Ishikawa (cell line): ENCODE data around the gene JAG2.

Experiments
- CEBPB ChIP-seq: IDR thresholded peaks from 2 replicates; pipeline ENCODE4 v1.6.1; 2012
- CREB1 ChIP-seq: IDR thresholded peaks from 2 replicates; pipeline ENCODE4 v1.6.1; 2012; ENCODE audit warnings: low read depth
- EGR1 ChIP-seq: IDR thresholded peaks from 2 replicates; pipeline ENCODE4 v1.6.1; 2012
- EP300 ChIP-seq: IDR thresholded peaks from 2 replicates; pipeline ENCODE4 v1.6.1; 2012; ENCODE audit warnings: borderline replicate concordance
- MAX ChIP-seq: IDR thresholded peaks from 2 replicates; pipeline ENCODE4 v1.6.1; 2012
- NFIC ChIP-seq: IDR thresholded peaks from 2 replicates; pipeline ENCODE4 v1.6.1; 2012
- RAD21 ChIP-seq: IDR thresholded peaks from 2 replicates; pipeline ENCODE4 v1.6.1; 2012; ENCODE audit warnings: low read depth
- REST ChIP-seq: IDR thresholded peaks from 2 replicates; pipeline ENCODE4 v1.6.1; 2012; ENCODE audit warnings: low read depth, mild to moderate bottlenecking
- TAF1 ChIP-seq: IDR thresholded peaks from 2 replicates; pipeline ENCODE4 v1.6.1; 2012; ENCODE audit warnings: low read depth, mild to moderate bottlenecking
- TCF12 ChIP-seq: IDR thresholded peaks from 2 replicates; pipeline ENCODE4 v1.6.1; 2012; ENCODE audit warnings: low read depth
- TEAD4 ChIP-seq: IDR thresholded peaks from 2 replicates; pipeline ENCODE4 v1.6.1; 2012
- YY1 ChIP-seq: IDR thresholded peaks from 2 replicates; pipeline ENCODE4 v1.6.1; 2012; ENCODE audit warnings: low read depth
- ZBTB7A ChIP-seq: IDR thresholded peaks from 2 replicates; pipeline ENCODE4 v1.6.1; 2012; ENCODE audit warnings: low read depth

GRCh38 chr14:105166571-105167302, 1.8 kb downstream of the JAG2 start:
- TF ChIP-seq MAX (no peak), CEBPB (no peak), RAD21 (no peak), ZBTB7A (no peak), TEAD4 (no peak), TCF12 (no peak), EP300 (no peak), TAF1 (no peak), YY1 (no peak), EGR1 (no peak), REST (no peak), NFIC (no peak), CREB1 (no peak)
